ENCODE data around the gene TEAD3. TPM values are rescaled to one million over a fixed set of nuclear protein-coding genes. Genes with fewer than 3 reads are reported as not detected.

The TEAD3 gene
- total and polyA plus RNA-seq, 7 donors = 14.4 to 95.8 (median 50.4) TPM

DNA sequence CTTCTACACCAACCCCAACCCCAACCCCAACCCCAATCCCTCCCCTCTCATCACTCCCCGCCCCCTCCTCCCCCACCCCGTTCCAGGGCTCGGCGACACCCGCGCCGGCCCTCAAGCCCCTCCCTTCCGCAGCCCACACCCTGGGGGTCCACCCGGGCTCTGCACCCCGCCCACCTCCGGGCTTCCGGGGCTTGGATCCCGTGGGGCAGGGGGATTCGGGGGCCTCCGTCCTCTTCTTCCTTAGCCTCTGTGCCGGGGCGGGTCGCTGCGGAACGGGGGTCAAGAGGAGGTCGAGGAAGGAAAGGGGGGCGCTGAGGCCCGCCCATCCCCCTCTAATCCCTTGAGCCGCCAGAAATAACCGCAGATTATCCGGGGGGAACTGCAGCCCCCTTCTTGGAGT lies 15.1 kb upstream of the TEAD3 start:
- no peak overlapping the region for H3K27ac ChIP-seq
- no peaks in the 10 kb centered on the region for H3K9me3 ChIP-seq
- no peak for DNase-seq
- no peak for TF ChIP-seq POLR2AphosphoS5 (IDR thresholded peaks at IDR 0.05)
- TF ChIP-seq CTCF (IDR thresholded peaks at IDR 0.05) = no peak
- no peak for TF ChIP-seq EP300 (IDR thresholded peaks at IDR 0.05)
- no peak for TF ChIP-seq POLR2A (IDR thresholded peaks at IDR 0.05)
- peak overlapping the region in 3 of 4 donors; percentile 7 to 32 (median 22) for H3K4me3 ChIP-seq
- H3K4me1 ChIP-seq = peaks cover 0 to 11% (median 10%) of the 10 kb centered on the region in 4 donors
- 10 to 29% methylated on average over 26 of the region's 26 CpGs for WGBS, 2 donors
- H3K36me3 ChIP-seq = no peaks in the 10 kb centered on the region
- intact Hi-C loops (cut with DNase I) = no loop called here
- H3K27me3 ChIP-seq = peaks cover 12 to 62% (median 26%) of the 10 kb centered on the region in 3 donors

DNA sequence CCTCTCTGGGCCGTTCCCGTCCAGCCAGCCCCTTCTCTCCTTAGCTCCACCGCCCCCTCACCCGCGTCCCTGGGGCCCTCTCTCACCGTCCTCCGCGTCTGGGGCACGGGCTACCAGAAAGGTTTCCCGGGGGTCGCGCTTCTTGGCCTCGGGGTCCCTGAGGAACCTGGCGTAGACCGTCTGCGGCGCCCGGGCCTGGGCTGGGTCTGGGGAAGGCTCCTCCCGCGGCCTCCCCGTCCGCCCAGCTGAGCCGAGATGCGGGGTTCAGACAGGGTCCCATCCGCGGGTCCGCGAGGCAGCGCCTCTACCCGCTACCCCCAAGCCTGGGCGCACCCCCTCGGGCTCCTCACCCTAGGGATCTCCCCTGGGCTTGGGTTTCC lies 14.7 kb upstream of the TEAD3 start:
- H3K27ac ChIP-seq = no peak overlapping the region
- intact Hi-C loops (cut with DNase I) = no loop called here
- H3K9me3 ChIP-seq = no peaks in the 10 kb centered on the region
- H3K4me3 ChIP-seq = peak overlapping the region in 3 of 4 donors; percentile 7 to 32 (median 22)
- no peaks in the 10 kb centered on the region for H3K36me3 ChIP-seq
- 21 to 54% methylated on average over 32 of the region's 32 CpGs for WGBS, 2 donors
- H3K4me1 ChIP-seq = peaks cover 0 to 11% (median 10%) of the 10 kb centered on the region in 4 donors
- peaks cover 16 to 66% (median 26%) of the 10 kb centered on the region in 3 donors for H3K27me3 ChIP-seq
- no peak for TF ChIP-seq CTCF (IDR thresholded peaks at IDR 0.05)
- TF ChIP-seq EP300 (IDR thresholded peaks at IDR 0.05) = no peak
- no peak for TF ChIP-seq POLR2AphosphoS5 (IDR thresholded peaks at IDR 0.05)
- TF ChIP-seq POLR2A (IDR thresholded peaks at IDR 0.05) = no peak
- DNase-seq = no peak

- H3K27ac ChIP-seq = no peak overlapping the region
- peak overlapping the region in 2 of 4 donors; percentile 22 to 32 for H3K4me3 ChIP-seq
- H3K9me3 ChIP-seq = no peaks in the 10 kb centered on the region
- DNase-seq = no peak
- intact Hi-C loops (cut with DNase I) = no loop called here
- H3K36me3 ChIP-seq = no peaks in the 10 kb centered on the region
- WGBS, 2 donors = 72 to 75% methylated on average over 7 of the region's 7 CpGs
- H3K27me3 ChIP-seq = peaks cover 17 to 71% (median 26%) of the 10 kb centered on the region in 3 donors
- no peak for TF ChIP-seq CTCF (IDR thresholded peaks at IDR 0.05)
- TF ChIP-seq POLR2AphosphoS5 (IDR thresholded peaks at IDR 0.05) = no peak
- TF ChIP-seq EP300 (IDR thresholded peaks at IDR 0.05) = no peak
- TF ChIP-seq POLR2A (IDR thresholded peaks at IDR 0.05) = no peak
- peaks cover 0 to 14% (median 10%) of the 10 kb centered on the region in 4 donors for H3K4me1 ChIP-seq
Observed at GRCh38 chr6:35510916-35511561, 14.2 kb upstream of the TEAD3 start.

DNA sequence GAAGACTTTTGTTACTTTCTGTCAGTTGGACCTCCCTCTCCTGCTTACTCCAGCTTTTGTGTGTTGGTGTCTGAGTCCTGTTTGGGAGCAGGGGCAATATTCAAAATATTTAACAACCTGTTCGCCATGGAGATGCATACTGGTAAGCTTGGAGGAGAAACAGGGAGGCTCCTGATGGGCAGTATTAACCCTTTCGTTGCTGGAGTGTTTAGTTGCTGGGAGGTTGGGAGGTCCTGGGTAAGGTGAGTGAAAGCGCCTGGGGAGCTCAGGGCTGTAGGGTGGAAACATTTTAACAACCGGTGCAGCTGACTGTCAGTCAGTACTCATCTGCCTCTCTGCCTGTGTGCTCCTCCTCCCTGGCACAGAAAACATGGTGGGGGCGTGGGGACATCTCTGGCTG lies 11.7 kb upstream of the TEAD3 start:
- 62 to 72% methylated on average over 5 of the region's 5 CpGs for WGBS, 2 donors
- TF ChIP-seq EP300 (IDR thresholded peaks at IDR 0.05) (no peak), CTCF (IDR thresholded peaks at IDR 0.05) (no peak), POLR2AphosphoS5 (IDR thresholded peaks at IDR 0.05) (no peak), POLR2A (IDR thresholded peaks at IDR 0.05) (no peak)
- Histone ChIP-seq H3K9me3 (no peaks in the 10 kb centered on the region), H3K4me3 (no peak overlapping the region), H3K27ac (no peak overlapping the region), H3K36me3 (no peaks in the 10 kb centered on the region), H3K4me1 (peaks cover 0 to 17% (median 10%) of the 10 kb centered on the region in 4 donors), H3K27me3 (peaks cover 17 to 88% (median 30%) of the 10 kb centered on the region in 3 donors)
- intact Hi-C loops (cut with DNase I) = no loop called here
- no peak for DNase-seq

Measured in sigmoid colon (tissue), 7 donors.